HG03280 (cell line): Measurements from ENCODE around the gene GET3.

Source experiments
- ATAC-seq: cut with Tn5 transposase; IDR thresholded peaks from one replicate; pipeline ENCODE4 v1.9.1; 2021; ENCODE audit warnings: mild to moderate bottlenecking, moderate library complexity; ENCODE audit not compliant: unreplicated experiment

Gene GET3

GRCh38 chr19:12778017-12778904 lies 41.0 kb downstream of the GET3 start:
- ATAC-seq, result no peak

GRCh38 chr19:12778905-12779161 lies 41.5 kb downstream of the GET3 start:
- no peak for ATAC-seq

GRCh38 chr19:12779162-12779993 lies 42.1 kb downstream of the GET3 start:
- no peak for ATAC-seq

GRCh38 chr19:12782174-12782423 lies 44.8 kb downstream of the GET3 start:
- ATAC-seq, result no peak

DNA sequence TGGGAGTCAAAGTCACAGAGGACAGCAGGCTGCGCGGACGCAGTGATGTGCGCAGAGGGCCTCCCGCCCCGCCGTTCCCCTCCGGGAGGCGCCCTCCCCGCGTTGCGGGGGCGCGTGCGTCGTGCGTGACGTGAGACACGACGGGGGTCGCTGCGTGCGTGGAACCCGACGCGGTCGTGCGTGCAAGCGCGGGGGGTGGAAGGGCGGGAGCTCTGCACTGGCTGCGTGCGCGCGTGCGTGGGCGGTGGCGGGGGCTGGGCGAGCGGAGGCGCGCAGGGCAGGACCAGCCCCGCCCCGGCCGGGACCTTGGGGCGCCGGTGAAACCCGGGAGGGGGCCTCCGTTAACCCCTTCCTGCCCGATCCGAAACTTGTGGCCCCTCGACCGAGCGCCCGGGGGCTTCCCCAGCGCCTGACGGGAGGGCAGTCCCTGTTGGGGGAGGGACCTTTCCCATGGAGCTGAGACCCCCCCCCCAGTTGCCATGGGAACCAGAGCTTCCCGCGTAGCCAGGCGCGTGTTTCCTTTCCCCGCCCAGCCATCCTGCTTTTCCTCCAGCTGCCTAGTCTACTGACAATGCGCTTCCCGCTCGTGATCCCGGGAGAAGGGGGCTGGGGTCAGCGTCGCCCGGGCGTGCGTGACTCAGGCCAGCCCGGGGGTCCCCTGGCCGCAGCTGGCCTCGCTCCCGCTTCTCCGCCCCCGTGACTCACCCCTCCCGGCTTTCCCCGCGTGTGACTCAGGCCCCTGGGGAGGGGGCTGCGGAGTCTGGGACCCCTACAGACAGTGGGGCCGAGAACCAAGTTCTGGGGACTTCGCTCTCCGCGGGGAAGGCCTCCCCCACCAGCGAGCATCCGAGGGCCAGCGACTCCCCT lies 45.4 kb downstream of the GET3 start:
- ATAC-seq, result peak; percentile 46

DNA sequence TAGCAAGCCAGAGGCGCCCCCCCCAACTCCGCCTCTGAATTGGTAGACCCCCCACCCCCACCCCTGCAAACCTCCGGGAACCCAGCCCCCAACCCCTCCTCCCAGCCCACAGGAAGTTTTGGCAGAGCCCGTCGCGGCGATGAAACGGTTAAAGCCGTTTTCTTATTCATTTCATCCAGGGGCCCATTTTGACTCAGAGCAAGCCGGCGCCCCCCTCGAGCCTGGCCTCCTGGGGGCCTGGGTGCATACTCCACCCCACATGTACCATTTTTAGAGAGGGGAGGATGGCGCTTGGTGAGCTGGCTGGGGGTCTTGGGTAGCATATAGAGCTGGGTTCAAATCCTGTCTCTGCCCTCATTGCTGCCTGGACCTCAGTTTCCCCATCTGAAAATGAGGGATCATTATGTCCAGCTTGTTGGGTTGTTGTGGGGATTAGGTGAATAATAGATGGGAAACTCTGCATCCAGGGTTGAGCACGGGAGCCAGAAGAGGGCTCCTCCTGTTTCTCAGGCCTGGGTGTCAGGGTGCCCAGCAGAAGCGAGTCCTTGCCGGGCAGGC lies 46.1 kb downstream of the GET3 start:
- no peak for ATAC-seq

- ATAC-seq, result no peak
Measured at GRCh38 chr19:12783849-12784393, 46.6 kb downstream of the GET3 start.

GRCh38 chr19:12784394-12784870 lies 47.1 kb downstream of the GET3 start:
- ATAC-seq, result no peak

GRCh38 chr19:12784871-12785430 lies 47.7 kb downstream of the GET3 start:
- ATAC-seq, result no peak

- no peak for ATAC-seq
Measured at GRCh38 chr19:12785431-12786031, 48.2 kb downstream of the GET3 start.

DNA sequence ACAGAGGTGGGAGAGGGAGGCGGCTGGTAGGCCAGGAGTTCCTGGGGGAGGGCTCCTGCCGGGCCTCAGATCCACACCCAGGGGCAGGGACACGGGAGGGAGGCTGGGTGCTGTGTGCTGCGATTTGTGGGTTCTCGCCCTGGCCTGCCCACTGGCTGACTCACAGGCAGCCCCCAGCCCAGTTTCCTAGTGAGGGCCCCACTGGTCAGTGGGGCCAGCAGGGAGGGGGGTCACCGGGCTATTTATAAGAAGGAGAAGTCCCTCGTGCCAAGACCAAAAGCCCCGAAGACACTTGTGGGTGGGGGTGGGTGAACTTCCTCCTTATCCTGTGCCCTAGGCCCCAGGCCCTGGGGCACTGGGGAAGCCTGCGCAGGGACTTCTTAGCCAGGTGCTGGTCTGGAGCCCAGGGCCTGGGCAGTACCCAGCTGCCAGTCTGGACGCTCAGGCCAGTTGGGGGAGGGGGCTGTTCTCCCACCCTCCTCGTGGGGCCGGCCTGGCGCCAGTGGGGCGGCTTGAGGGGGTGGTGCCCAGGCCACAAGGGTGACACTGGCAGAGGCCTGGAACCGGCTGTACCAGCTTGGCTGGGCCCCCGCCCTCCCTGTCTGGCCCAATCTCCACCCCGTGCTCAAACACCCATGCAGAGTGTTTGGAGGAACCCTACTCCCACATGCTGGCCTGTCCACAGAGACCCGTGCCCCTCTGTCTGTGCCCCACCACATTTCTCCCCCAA lies 49.0 kb downstream of the GET3 start:
- ATAC-seq, result no peak

DNA sequence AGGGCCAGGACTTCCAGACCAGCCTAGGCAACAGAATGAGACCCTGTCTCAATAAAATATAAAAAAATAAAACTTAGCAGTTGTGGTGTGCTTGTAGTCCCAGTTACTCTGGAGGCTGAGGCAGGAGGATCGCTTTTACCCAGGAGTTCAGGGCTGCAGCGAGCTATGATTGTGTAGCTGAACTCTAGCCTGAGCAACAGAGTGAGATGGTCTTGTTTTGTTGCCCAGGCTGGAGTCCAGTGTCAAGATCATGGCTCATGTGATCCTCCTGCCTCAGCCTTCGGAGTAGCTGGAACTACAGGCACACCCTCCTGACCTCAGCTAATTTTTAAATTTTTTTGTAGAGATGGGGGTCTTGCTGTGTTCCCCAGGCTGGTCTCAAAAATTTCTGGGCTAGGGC lies 49.7 kb downstream of the GET3 start:
- no peak for ATAC-seq

DNA sequence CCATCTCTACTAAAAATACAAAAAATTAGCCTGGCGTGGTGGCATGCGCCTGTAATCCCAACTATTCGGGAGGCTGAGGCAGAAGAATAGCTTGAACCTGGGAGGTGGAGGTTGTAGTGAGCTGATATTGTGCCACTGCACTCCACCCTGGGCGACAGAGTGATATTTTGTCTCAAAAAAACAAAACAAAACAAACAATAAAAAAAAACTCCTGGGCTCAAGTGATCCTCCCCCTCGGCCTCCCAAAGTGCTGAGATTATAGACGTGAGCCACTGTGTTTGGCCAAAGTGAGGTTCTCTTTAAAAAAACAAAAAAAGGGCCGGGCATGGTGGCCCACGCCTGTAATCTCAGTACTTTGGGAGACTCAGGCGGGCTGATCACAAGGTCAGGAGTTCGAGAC lies 50.2 kb downstream of the GET3 start:
- ATAC-seq, result no peak

- ATAC-seq, result no peak
Measured at GRCh38 chr19:12788042-12788681, 50.9 kb downstream of the GET3 start.

DNA sequence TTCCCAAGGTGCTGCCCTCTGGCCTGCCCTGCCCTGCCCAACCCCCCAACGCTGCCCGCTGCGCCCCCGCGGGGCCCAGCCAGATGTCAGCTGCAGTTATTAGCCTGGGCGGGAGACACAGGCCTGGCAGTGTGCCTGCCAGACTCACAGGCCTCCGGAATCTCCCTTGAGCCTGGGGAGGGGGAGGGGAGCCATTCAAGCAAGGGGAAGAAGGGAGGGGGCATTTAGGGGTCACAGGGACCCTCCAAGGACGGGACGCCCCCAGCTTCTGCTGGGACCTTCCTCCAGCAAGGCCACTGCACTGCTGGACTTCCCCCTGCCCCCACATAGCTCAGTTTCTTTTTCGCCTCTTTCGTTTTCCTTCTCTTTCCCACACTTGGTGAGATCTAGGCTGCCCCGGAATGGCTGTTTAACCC lies 51.4 kb downstream of the GET3 start:
- no peak for ATAC-seq

GRCh38 chr19:12789098-12789903 lies 52.0 kb downstream of the GET3 start:
- no peak for ATAC-seq

GRCh38 chr19:12789904-12790619 lies 52.8 kb downstream of the GET3 start:
- ATAC-seq, result peak; percentile 42
